Neural cell (in vitro differentiated cells): ENCODE data around the gene LSM4. TPM values are rescaled to one million over a fixed set of nuclear protein-coding genes. Genes with fewer than 3 reads are reported as not detected.

Source experiments
- H2AFZ ChIP-seq: fragments of 200-600, 300-800 bp; sonication (generic), shearing (Covaris generic); 2 replicates; pipeline ENCODE4 v1.6.0; 2014; ENCODE audit warnings: low read depth, mild to moderate bottlenecking, antibody characterized with exemption, low read length, moderate library complexity
- H3F3A ChIP-seq: fragments of 200-600 bp; shearing (Covaris generic); 2 replicates; pipeline ENCODE4 v1.6.1; 2016; ENCODE audit warnings: mild to moderate bottlenecking, moderate library complexity, mixed read lengths, antibody characterized with exemption, low read length; ENCODE audit not compliant: insufficient read depth, poor library complexity, severe bottlenecking
- H3K27ac ChIP-seq: fragments of 200-600, 300-800 bp; sonication (generic), shearing (Covaris generic); 2 replicates; pipeline ENCODE4 v1.5.1; 2014; ENCODE audit warnings: mild to moderate bottlenecking, low read length, moderate library complexity
- H3K27me3 ChIP-seq: fragments of 300-800, 200-600 bp; sonication (generic), shearing (Covaris generic); 2 replicates; pipeline ENCODE4 v1.6.0; 2014; ENCODE audit warnings: mild to moderate bottlenecking, low read depth, low read length, moderate library complexity; ENCODE audit not compliant: insufficient read depth
- H3K36me3 ChIP-seq: fragments of 300-800, 200-600 bp; sonication (generic), shearing (Covaris generic); 2 replicates; pipeline ENCODE4 v1.5.1; 2014; ENCODE audit warnings: mild to moderate bottlenecking, antibody characterized with exemption, low read length, moderate library complexity; ENCODE audit not compliant: insufficient read depth
- H3K4me2 ChIP-seq: fragments of 300-800, 200-600 bp; sonication (generic), shearing (Covaris generic); 2 replicates; pipeline ENCODE4 v1.6.0; 2014; ENCODE audit warnings: mild to moderate bottlenecking, low read length
- H3K4me3 ChIP-seq: fragments of 300-800, 200-600 bp; sonication (generic), shearing (Covaris generic); 2 replicates; pipeline ENCODE4 v1.5.1; 2014; ENCODE audit warnings: mild to moderate bottlenecking, low read length, moderate library complexity
- H3K79me2 ChIP-seq: fragments of 200-600 bp; shearing (Covaris generic); replicated peaks from 2 replicates; pipeline ENCODE4 v1.6.0; 2014; ENCODE audit warnings: mild to moderate bottlenecking, low read length, moderate library complexity; ENCODE audit not compliant: insufficient read depth
- H3K9ac ChIP-seq: fragments of 300-800, 200-600 bp; sonication (generic), shearing (Covaris generic); 2 replicates; pipeline ENCODE4 v1.6.1; 2016; ENCODE audit warnings: mild to moderate bottlenecking, low read length, mixed read lengths
- H3K9me2 ChIP-seq: fragments of 200-600 bp; shearing (Covaris generic); 2 replicates; pipeline ENCODE4 v1.6.1; 2016; ENCODE audit warnings: mild to moderate bottlenecking, low read length, mixed read lengths; ENCODE audit not compliant: insufficient read depth
- H3K9me3 ChIP-seq: fragments of 200-600, 300-800 bp; sonication (generic), shearing (Covaris generic); 2 replicates; pipeline ENCODE4 v1.6.1; 2016; ENCODE audit warnings: mild to moderate bottlenecking, mixed run types, low read length, moderate library complexity, mixed read lengths
- H4K20me1 ChIP-seq: fragments of 200-600 bp; shearing (Covaris generic); 2 replicates; pipeline ENCODE4 v1.6.1; 2016; ENCODE audit warnings: mild to moderate bottlenecking, mixed run types; ENCODE audit not compliant: insufficient read depth
- EP300 ChIP-seq: fragments of 450-650 bp; conservative IDR thresholded peaks from 2 replicates; pipeline ENCODE4 v1.6.1; 2014; ENCODE audit warnings: antibody characterized with exemption, mild to moderate bottlenecking, moderate library complexity; ENCODE audit not compliant: poor library complexity, severe bottlenecking
- EZH2 ChIP-seq: fragments of 200-600, 300-800 bp; shearing (Covaris generic), sonication (generic); IDR thresholded peaks from 2 replicates; pipeline ENCODE4 v1.6.1; 2014; ENCODE audit warnings: antibody characterized with exemption, low read length, borderline replicate concordance, mild to moderate bottlenecking; ENCODE audit not compliant: insufficient read depth, poor library complexity, severe bottlenecking
- MXI1 ChIP-seq: fragments of 450-650 bp; conservative IDR thresholded peaks from 2 replicates; pipeline ENCODE4 v1.6.1; 2014; ENCODE audit warnings: antibody characterized with exemption, mild to moderate bottlenecking; ENCODE audit not compliant: poor library complexity, severe bottlenecking
- POLR2AphosphoS5 ChIP-seq: IDR thresholded peaks from 2 replicates; pipeline ENCODE4 v1.6.1; 2012
- RAD21 ChIP-seq: fragments of 450-650 bp; conservative IDR thresholded peaks from 2 replicates; pipeline ENCODE4 v1.6.1; 2014; ENCODE audit warnings: antibody characterized with exemption, mild to moderate bottlenecking, moderate library complexity
- REST ChIP-seq: IDR thresholded peaks from 2 replicates; pipeline ENCODE4 v1.6.1; 2012; ENCODE audit warnings: borderline replicate concordance
- SMC3 ChIP-seq: fragments of 450-650 bp; conservative IDR thresholded peaks from 2 replicates; pipeline ENCODE4 v1.6.1; 2014; ENCODE audit warnings: antibody characterized with exemption, mild to moderate bottlenecking, moderate library complexity; ENCODE audit not compliant: poor library complexity
- TAF1 ChIP-seq: IDR thresholded peaks from 2 replicates; pipeline ENCODE4 v1.6.1; 2012; ENCODE audit warnings: low read depth
- polyA plus RNA-seq: library from polyadenylated mRNA; depleted of rRNA; stranded (reverse); fragments of >200 nt; gene quantifications from 2 replicates; pipeline ENCODE4 v1.2.3, GENCODE V29; 2014
- TF ChIP-seq, protein P1 (sequence below): fragments of 450-650 bp; IDR thresholded peaks from 2 replicates; pipeline ENCODE4 v1.5.1; 2014; ENCODE audit warnings: antibody characterized with exemption, mild to moderate bottlenecking, moderate library complexity; ENCODE audit not compliant: poor library complexity, severe bottlenecking

LSM4 gene
- polyA plus RNA-seq, 1 donor from 2014 or later: 382 TPM

DNA sequence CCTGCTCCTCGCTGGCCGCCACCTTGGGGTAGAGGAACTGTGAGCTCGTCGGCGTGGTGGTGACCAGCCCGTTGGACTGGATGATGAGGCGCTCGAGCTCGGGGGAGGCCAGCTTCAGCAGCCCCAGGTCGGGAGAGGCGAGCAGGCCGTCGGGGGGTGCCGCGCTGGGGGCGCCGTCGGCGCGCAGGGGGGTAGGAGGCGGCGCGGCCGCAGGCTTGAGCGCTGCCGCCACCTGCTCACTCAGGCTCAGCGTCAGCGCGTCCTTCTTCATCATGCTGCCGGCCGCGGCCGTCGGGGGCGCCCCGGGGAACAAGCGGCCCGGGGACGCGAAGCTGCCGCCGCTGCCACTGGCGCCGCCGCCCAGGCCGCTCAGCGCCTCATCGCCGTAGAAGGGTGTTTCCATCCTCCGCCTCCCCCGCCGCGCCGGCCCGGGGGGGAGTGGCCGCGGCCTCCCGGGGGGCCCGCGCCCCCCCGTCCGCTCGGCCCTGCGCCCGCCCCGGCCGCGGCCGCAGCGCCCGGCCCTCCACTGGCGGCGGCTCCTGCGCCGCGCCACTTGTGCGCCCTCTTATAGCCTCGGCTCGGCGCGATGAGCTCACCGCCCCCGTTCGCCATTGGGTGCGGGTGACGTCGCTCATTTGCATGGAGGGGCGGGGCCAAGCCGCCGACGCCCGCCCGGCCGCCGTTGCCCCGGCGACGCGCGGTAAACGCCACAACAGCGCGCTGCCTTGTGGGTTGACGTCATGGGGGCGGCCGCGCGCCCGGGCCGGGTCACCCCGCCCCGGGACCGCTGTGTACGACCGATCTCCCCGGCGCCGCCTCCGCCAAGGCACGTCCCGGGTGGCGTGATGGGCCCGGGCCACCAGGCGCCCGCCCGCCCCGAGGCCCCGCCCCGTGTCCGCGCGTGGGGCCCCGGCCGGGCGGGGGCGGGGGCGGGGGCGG is 41.5 kb downstream of the LSM4 start, which contains the start of gene JUND:
JUND (minus strand) TSS at position 541 of the 939 bp plus-strand sequence; CDS start at position 403, 138 bp downstream.
- TF ChIP-seq SMC3: no peak
- TF ChIP-seq EZH2: no peak
- peak; percentile 96 for TF ChIP-seq EP300
- TF ChIP-seq, protein P1, sequence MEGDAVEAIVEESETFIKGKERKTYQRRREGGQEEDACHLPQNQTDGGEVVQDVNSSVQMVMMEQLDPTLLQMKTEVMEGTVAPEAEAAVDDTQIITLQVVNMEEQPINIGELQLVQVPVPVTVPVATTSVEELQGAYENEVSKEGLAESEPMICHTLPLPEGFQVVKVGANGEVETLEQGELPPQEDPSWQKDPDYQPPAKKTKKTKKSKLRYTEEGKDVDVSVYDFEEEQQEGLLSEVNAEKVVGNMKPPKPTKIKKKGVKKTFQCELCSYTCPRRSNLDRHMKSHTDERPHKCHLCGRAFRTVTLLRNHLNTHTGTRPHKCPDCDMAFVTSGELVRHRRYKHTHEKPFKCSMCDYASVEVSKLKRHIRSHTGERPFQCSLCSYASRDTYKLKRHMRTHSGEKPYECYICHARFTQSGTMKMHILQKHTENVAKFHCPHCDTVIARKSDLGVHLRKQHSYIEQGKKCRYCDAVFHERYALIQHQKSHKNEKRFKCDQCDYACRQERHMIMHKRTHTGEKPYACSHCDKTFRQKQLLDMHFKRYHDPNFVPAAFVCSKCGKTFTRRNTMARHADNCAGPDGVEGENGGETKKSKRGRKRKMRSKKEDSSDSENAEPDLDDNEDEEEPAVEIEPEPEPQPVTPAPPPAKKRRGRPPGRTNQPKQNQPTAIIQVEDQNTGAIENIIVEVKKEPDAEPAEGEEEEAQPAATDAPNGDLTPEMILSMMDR: peak; percentile 20
- peak; percentile 85 for TF ChIP-seq MXI1
- peak; percentile 34 for TF ChIP-seq RAD21
- TF ChIP-seq TAF1: peak; percentile 14
- peak; percentile 94 for TF ChIP-seq POLR2AphosphoS5
- Histone ChIP-seq H2AFZ (peak within 1 kb of the TSS; percentile 38), H3K36me3 (peaks cover 9% of the 10 kb centered on the region)

DNA sequence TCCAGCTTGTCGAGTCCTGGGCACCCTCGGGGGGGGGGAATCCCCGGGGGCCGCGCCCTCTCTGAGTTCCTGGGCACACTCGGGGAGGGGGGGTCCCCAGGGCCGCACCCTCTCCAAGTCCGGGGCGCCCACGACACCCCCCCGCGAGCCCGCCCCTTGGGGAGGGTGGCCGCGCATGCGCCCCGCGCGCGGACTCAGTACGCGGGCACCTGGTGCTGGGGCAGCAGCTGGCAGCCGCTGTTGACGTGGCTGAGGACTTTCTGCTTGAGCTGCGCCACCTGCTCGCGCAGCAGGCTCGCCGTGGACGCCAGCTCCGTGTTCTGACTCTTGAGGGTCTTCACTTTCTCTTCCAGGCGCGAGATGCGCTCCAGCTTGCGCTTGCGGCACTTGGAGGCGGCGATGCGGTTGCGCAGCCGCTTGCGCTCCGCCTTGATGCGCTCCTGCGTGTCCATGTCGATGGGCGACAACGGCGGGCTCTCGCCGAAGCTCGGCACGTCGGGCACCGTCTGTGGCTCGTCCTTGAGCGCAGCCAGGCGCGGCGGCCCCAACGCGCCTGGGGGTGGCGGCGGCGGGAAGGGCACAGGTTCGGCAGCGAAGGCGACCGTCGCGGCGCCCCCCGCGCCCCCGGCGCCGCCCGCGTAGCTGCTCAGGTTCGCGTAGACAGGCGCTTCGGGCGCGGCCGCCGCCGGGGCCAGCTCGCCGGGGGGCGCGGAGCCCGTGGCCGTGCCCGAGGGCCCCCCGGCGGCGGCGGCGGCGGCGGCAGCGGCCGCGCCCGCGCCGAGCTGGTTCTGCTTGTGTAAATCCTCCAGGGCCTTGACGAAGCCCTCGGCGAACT is 42.4 kb downstream of the LSM4 start:
- Histone ChIP-seq H4K20me1 (peaks cover 35% of the 10 kb centered on the region), H3K27me3 (no peaks in the 10 kb centered on the region), H3K4me3 (peak overlapping the region; percentile 100), H3K79me2 (peaks cover 51% of the 10 kb centered on the region), H3K9me3 (no peaks in the 10 kb centered on the region), H3K4me2 (no peak overlapping the region), H3K27ac (peak overlapping the region; percentile 94), H3K36me3 (peaks cover 9% of the 10 kb centered on the region), H2AFZ (no peak overlapping the region), H3F3A (peaks cover 5% of the 10 kb centered on the region), H3K9ac (peak overlapping the region; percentile 99), H3K9me2 (no peaks in the 10 kb centered on the region)
- TF ChIP-seq SMC3 (peak; percentile 19), EZH2 (no peak), MXI1 (peak; percentile 27), EP300 (peak; percentile 26), TAF1 (peak; percentile 36), REST (peak; percentile 83), POLR2AphosphoS5 (peak; percentile 86)
- TF ChIP-seq, protein P1: no peak

More for the DNA sequence above, 41.5 kb downstream of the LSM4 start, which contains the start of gene JUND:
- no peaks in the 10 kb centered on the region for H3K9me2 ChIP-seq
- peaks cover 30% of the 10 kb centered on the region for H4K20me1 ChIP-seq
- H3K27me3 ChIP-seq: no peaks in the 10 kb centered on the region
- peak within 1 kb of the TSS; percentile 100 for H3K27ac ChIP-seq
- H3K79me2 ChIP-seq: peaks cover 42% of the 10 kb centered on the region
- no peaks in the 10 kb centered on the region for H3K9me3 ChIP-seq
- peaks cover 5% of the 10 kb centered on the region for H3F3A ChIP-seq
- peak within 1 kb of the TSS; percentile 99 for H3K9ac ChIP-seq
- peak within 1 kb of the TSS; percentile 98 for H3K4me2 ChIP-seq
- H3K4me3 ChIP-seq: peak within 1 kb of the TSS; percentile 100
